ENCODE results near the gene MMP14. TPM values are rescaled to one million over a fixed set of nuclear protein-coding genes. Genes with fewer than 3 reads are reported as not detected.

Gene MMP14
- total and polyA plus RNA-seq, 2 of the 13 experiments (the other 11 are each of a cell fraction or from before 2014, with no cell fraction given) = 5.2 to 9.8 TPM

DNA sequence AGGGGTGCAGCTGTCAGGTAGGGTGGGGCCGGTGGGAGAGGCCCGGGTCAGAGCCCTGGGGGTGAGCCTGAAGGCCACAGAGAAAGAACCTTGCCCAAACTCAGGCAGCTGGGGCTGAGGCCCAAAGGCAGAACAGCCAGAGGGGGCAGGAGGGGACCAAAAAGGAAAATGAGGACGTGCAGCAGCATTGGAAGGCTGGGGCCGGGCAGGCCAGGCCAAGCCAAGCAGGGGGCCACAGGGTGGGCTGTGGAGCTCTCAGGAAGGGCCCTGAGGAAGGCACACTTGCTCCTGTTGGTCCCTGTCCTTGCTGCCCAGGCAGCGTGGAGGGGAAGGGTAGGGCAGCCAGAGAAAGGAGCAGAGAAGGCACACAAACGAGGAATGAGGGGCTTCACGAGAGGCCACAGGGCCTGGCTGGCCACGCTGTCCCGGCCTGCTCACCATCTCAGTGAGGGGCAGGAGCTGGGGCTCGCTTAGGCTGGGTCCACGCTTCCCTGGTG lies 10.5 kb downstream of the MMP14 start (continued):
- TF ChIP-seq ZNF24 (IDR thresholded peaks at IDR 0.05) = no peak
- TF ChIP-seq GABPA (IDR thresholded peaks at IDR 0.05; ENCODE audit: low read depth, low read length) = no peak
- TF ChIP-seq GABPA (CRISPR knock-in tag; IDR thresholded peaks at IDR 0.05; ENCODE audit: low read depth) = no peak
- TF ChIP-seq ZNF235 (CRISPR knock-in tag; IDR thresholded peaks at IDR 0.05; ENCODE audit: borderline replicate concordance) = no peak
- TF ChIP-seq NFAT5 (CRISPR knock-in tag; IDR thresholded peaks at IDR 0.05) = no peak
- no peak for TF ChIP-seq ERF (CRISPR knock-in tag; IDR thresholded peaks at IDR 0.05)
- TF ChIP-seq AGO1 (IDR thresholded peaks at IDR 0.05; ENCODE audit: low read depth, low read length, poor library complexity, severe bottlenecking) = no peak
- no peak for TF ChIP-seq U2AF2 (IDR thresholded peaks at IDR 0.05; ENCODE audit: low read depth, low read length)
- TF ChIP-seq ELF3 (CRISPR knock-in tag; IDR thresholded peaks at IDR 0.05) = no peak
- TF ChIP-seq HOXA9 (CRISPR knock-in tag; IDR thresholded peaks at IDR 0.05; ENCODE audit: borderline replicate concordance) = no peak
- no peak for TF ChIP-seq ZNF562 (CRISPR knock-in tag; IDR thresholded peaks at IDR 0.05; ENCODE audit: borderline replicate concordance)
- TF ChIP-seq ZNF7 (CRISPR knock-in tag; IDR thresholded peaks at IDR 0.05) = no peak
- peak; percentile 16; the same call in 1 of the 2 replicates for TF ChIP-seq GABPB1 (CRISPR knock-in tag; IDR thresholded peaks at IDR 0.05)
- TF ChIP-seq HDAC2 (CRISPR knock-in tag; IDR thresholded peaks at IDR 0.05) = no peak
- no peak for TF ChIP-seq NFE2L2 (IDR thresholded peaks at IDR 0.05; ENCODE audit: low read length)
- peak; percentile 70; the same call in 1 of the 2 replicates for TF ChIP-seq ZNF768 (CRISPR knock-in tag; IDR thresholded peaks at IDR 0.05)
- no peak for TF ChIP-seq JDP2 (CRISPR knock-in tag; IDR thresholded peaks at IDR 0.05; ENCODE audit: borderline replicate concordance)
- peak; percentile 35 for TF ChIP-seq PTBP1 (IDR thresholded peaks at IDR 0.05; ENCODE audit: low read depth, low read length, poor library complexity, severe bottlenecking)
- TF ChIP-seq CBX5 (CRISPR knock-in tag; IDR thresholded peaks at IDR 0.05; ENCODE audit: borderline replicate concordance) = 0 out of 2 replicates have a peak, but pooled peaks have one; percentile 15
